Natural killer cell (primary cell): ENCODE data around the gene ATXN1. TPM values are rescaled to one million over a fixed set of nuclear protein-coding genes. Genes with fewer than 3 reads are reported as not detected.

Experiments used
- ATAC-seq, 3 donors: fragments of 150-1000 bp in 2 of 3; fragments of 200-7000 bp in 1 of 3; cut with Tn5 transposase; 1 replicate in 1 of 3; 2 replicates in 2 of 3; pipeline ENCODE4 v1.10.0; 2021; ENCODE audit warnings: mild to moderate bottlenecking in 2 of 3, moderate library complexity in 2 of 3
- DNase-seq, 2 donors: peaks; one replicate each; pipeline versions ENCODE4 v3.0.0 to v3.0.0-alpha.2; 2013 to 2021; ENCODE audit warnings: mixed read lengths in 1 of 2
- H3K27ac ChIP-seq: one replicate; pipeline ENCODE4 v1.5.1; 2013; ENCODE audit warnings: mild to moderate bottlenecking, low read length
- H3K27me3 ChIP-seq: one replicate; pipeline ENCODE4 v1.6.1; 2013; ENCODE audit warnings: low read length; ENCODE audit not compliant: control insufficient read depth, insufficient read depth
- H3K36me3 ChIP-seq: one replicate; pipeline ENCODE4 v1.6.1; 2013; ENCODE audit warnings: low read length; ENCODE audit not compliant: control insufficient read depth, insufficient read depth
- H3K4me1 ChIP-seq: one replicate; pipeline ENCODE4 v1.6.1; 2013; ENCODE audit warnings: low read length; ENCODE audit not compliant: control insufficient read depth, insufficient read depth
- H3K4me3 ChIP-seq: one replicate; pipeline ENCODE4 v1.5.1; 2013; ENCODE audit warnings: low read length
- H3K9me3 ChIP-seq: one replicate; pipeline ENCODE4 v1.6.1; 2013; ENCODE audit warnings: low read length; ENCODE audit not compliant: control insufficient read depth, insufficient read depth
- H3K27ac Mint-ChIP-seq, 2 donors: one replicate each; pipeline ENCODE4 v1.8.0; 2022; ENCODE audit warnings: mild to moderate bottlenecking in 2 of 2, mixed read lengths in 2 of 2, moderate library complexity in 1 of 2
- H3K27me3 Mint-ChIP-seq, 2 donors: one replicate each; pipeline ENCODE4 v1.8.0; 2022; ENCODE audit warnings: low read depth in 2 of 2, mixed read lengths in 2 of 2
- H3K36me3 Mint-ChIP-seq: one replicate; pipeline ENCODE4 v1.8.0; 2022; ENCODE audit warnings: mixed read lengths
- H3K4me1 Mint-ChIP-seq, 2 donors: one replicate each; pipeline ENCODE4 v1.8.0; 2022; ENCODE audit warnings: mixed read lengths in 2 of 2
- H3K4me3 Mint-ChIP-seq: one replicate; pipeline ENCODE4 v1.8.0; 2022; ENCODE audit warnings: mild to moderate bottlenecking, moderate library complexity, mixed read lengths
- H3K9me3 Mint-ChIP-seq, 2 donors: one replicate each; pipeline ENCODE4 v1.8.0; 2022; ENCODE audit warnings: mixed read lengths in 2 of 2
- CTCF ChIP-seq: fragments of 200-600 bp; IDR thresholded peaks from one replicate; pipeline ENCODE4 v1.8.0; 2022; ENCODE audit warnings: antibody characterized with exemption
- WGBS: methylation state at CpG from one replicate; pipeline ENCODE4 v1.1.7; 2013; ENCODE audit warnings: missing lambda C conversion rate; ENCODE audit not compliant: insufficient coverage; 5-methylcytosine and 5-hydroxymethylcytosine counted together
- intact Hi-C: fragments of 100-400 bp; cut with micrococcal nuclease; formaldehyde crosslinking; loops from one replicate; pipeline ENCODE4 v1.14.2; 2022
- total RNA-seq, 4 donors: library from RNA; stranded (reverse); fragments of 120-200 nt in 1 of 4; gene quantifications; one replicate each; pipeline versions ENCODE4 v1.2.3 to v1.2.4, GENCODE V29; 2013 to 2022

The ATXN1 gene
- total RNA-seq, 3 donors from 2014 or later (not counting 1 experiment from before 2014, with no cell fraction given): 90.4 to 120 (median 97.9) TPM

- ATAC-seq (no peak), DNase-seq (no peak)
- intact Hi-C loops: loop anchor here (5.0 to 10.0 kb wide), 3 partner anchors 250 to 575 kb away; partner anchors contain the start of gene ATXN1
- Mint-ChIP-seq H3K9me3 (no peaks in the 10 kb centered on the region), H3K4me1 (peaks cover 33 to 55% of the 10 kb centered on the region in 2 donors), H3K4me3 (no peak overlapping the region), H3K27ac (peak overlapping the region; percentile 8 to 78), H3K27me3 (no peaks in the 10 kb centered on the region), H3K36me3 (no peaks in the 10 kb centered on the region)
- peaks cover 19% of the 10 kb centered on the region for H3K4me1 ChIP-seq
- H3K27ac ChIP-seq: no peak overlapping the region
- 77% methylated on average over 4 of the region's 6 CpGs for WGBS
- H3K9me3 ChIP-seq: no peaks in the 10 kb centered on the region
- no peak for TF ChIP-seq CTCF
- H3K36me3 ChIP-seq: no peaks in the 10 kb centered on the region
- H3K4me3 ChIP-seq: no peak overlapping the region
- no peaks in the 10 kb centered on the region for H3K27me3 ChIP-seq
These were observed 248.5 kb downstream of the ATXN1 start for GRCh38 chr6:16512544-16513290.

- Mint-ChIP-seq H3K27ac (peak overlapping the region; percentile 8 to 78), H3K36me3 (no peaks in the 10 kb centered on the region), H3K9me3 (no peaks in the 10 kb centered on the region), H3K4me1 (peaks cover 25 to 51% of the 10 kb centered on the region in 2 donors), H3K27me3 (no peaks in the 10 kb centered on the region), H3K4me3 (no peak overlapping the region)
- intact Hi-C loops: loop anchor here (5.0 to 10.0 kb wide), 3 partner anchors 250 to 575 kb away; partner anchors contain the start of gene ATXN1
- no peak for TF ChIP-seq CTCF
- DNase-seq: peak in 1 of 2 donors; percentile 70
- Histone ChIP-seq H3K4me3 (no peak overlapping the region), H3K27me3 (no peaks in the 10 kb centered on the region), H3K4me1 (peaks cover 19% of the 10 kb centered on the region), H3K36me3 (no peaks in the 10 kb centered on the region), H3K27ac (no peak overlapping the region), H3K9me3 (no peaks in the 10 kb centered on the region)
- no peak for ATAC-seq
- 69% methylated on average over 8 of the region's 10 CpGs for WGBS
These were observed 249.4 kb downstream of the ATXN1 start for GRCh38 chr6:16511723-16512489.

GRCh38 chr6:16511040-16511660 is 250.1 kb downstream of the ATXN1 start:
- H3K4me1 ChIP-seq: peaks cover 19% of the 10 kb centered on the region
- ATAC-seq (peak in 2 of 3 donors; percentile 69 to 72), DNase-seq (peak in 1 of 2 donors; percentile 52)
- Mint-ChIP-seq H3K9me3 (no peaks in the 10 kb centered on the region), H3K27me3 (no peaks in the 10 kb centered on the region), H3K36me3 (no peaks in the 10 kb centered on the region), H3K4me1 (peaks cover 22 to 51% of the 10 kb centered on the region in 2 donors), H3K4me3 (no peak overlapping the region), H3K27ac (peak overlapping the region in 1 of 2 donors; percentile 34)
- no peaks in the 10 kb centered on the region for H3K36me3 ChIP-seq
- TF ChIP-seq CTCF: peak; percentile 50
- no peak overlapping the region for H3K4me3 ChIP-seq
- 92% methylated on average over 3 of the region's 4 CpGs for WGBS
- intact Hi-C loops: loop anchor here (5.0 to 10.0 kb wide), 3 partner anchors 251 to 576 kb away; partner anchors contain the start of gene ATXN1
- H3K27ac ChIP-seq: no peak overlapping the region
- H3K9me3 ChIP-seq: no peaks in the 10 kb centered on the region
- no peaks in the 10 kb centered on the region for H3K27me3 ChIP-seq
